ENCODE data around the gene GGA3.
A peak's percentile ranks its signal among the peaks of the same experiment; 100 is the strongest.

The GGA3 gene

DNA sequence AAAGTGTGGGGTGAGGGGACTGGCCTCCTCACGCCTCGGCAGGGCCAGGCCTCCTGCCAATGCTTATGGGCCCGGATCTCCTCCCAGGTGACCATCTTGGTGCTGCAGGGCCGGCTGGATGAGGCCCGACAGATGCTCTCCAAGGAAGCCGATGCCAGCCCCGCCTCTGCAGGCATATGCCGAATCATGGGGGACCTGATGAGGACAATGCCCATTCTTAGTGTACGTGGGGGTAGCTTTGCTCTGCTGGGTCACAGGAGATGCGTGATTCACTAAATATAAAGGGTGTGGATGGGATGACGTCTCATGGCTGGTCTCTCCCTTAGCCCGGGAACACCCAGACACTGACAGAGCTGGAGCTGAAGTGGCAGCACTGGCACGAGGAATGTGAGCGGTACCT lies 36.4 kb downstream of the GGA3 start:
- H3K27ac ChIP-seq = no peak overlapping the region
- TF ChIP-seq ZFX (IDR thresholded peaks at IDR 0.05; ENCODE audit: borderline replicate concordance) = no peak
- TF ChIP-seq, protein P1, sequence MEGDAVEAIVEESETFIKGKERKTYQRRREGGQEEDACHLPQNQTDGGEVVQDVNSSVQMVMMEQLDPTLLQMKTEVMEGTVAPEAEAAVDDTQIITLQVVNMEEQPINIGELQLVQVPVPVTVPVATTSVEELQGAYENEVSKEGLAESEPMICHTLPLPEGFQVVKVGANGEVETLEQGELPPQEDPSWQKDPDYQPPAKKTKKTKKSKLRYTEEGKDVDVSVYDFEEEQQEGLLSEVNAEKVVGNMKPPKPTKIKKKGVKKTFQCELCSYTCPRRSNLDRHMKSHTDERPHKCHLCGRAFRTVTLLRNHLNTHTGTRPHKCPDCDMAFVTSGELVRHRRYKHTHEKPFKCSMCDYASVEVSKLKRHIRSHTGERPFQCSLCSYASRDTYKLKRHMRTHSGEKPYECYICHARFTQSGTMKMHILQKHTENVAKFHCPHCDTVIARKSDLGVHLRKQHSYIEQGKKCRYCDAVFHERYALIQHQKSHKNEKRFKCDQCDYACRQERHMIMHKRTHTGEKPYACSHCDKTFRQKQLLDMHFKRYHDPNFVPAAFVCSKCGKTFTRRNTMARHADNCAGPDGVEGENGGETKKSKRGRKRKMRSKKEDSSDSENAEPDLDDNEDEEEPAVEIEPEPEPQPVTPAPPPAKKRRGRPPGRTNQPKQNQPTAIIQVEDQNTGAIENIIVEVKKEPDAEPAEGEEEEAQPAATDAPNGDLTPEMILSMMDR (IDR thresholded peaks at IDR 0.05) = no peak

DNA sequence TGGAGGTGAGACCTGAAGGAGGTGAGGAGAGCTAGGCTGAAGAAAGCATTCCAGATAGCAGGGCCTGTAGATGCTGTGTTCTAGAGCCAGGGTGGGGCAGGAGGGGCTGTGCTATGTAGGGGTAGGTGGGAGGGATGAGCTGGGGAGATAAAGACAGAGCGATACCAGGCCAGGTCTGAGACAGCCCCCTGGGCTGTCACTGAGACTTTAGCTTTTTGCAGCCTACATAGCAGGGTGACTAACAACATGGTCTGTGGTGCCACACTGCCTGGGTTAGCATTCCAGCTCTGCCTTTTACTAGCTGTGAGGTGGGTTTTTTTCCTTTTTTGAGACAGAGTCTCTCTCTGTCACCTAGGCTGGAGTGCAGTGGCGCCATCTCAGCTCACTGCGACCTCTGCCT lies 41.6 kb downstream of the GGA3 start:
- no peak overlapping the region for H3K27ac ChIP-seq
- no peak for TF ChIP-seq ZFX (IDR thresholded peaks at IDR 0.05; ENCODE audit: borderline replicate concordance)
- TF ChIP-seq, protein P1 (IDR thresholded peaks at IDR 0.05) = no peak

DNA sequence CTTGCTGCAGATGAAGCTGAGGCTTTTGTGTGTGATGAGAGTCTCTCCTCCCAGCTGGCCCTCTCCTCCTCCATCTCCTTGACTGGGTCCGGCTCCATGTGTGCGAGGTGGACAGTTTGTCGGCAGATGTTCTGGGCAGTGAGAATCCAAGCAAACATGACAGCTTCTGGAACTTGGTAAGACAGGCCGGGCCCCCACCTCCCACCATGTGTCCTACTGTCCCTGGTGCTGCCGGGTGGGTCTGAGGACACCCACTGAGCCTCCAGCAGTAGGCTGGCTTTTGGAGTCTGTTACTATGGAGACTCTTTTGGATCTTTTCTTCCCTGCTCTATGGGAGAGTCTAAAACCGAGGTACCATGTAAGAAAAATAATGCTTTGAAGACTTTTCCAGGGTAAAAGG lies 43.3 kb downstream of the GGA3 start:
- no peak for TF ChIP-seq ZFX (IDR thresholded peaks at IDR 0.05; ENCODE audit: borderline replicate concordance)
- TF ChIP-seq, protein P1 (IDR thresholded peaks at IDR 0.05) = no peak
- no peak overlapping the region for H3K27ac ChIP-seq

DNA sequence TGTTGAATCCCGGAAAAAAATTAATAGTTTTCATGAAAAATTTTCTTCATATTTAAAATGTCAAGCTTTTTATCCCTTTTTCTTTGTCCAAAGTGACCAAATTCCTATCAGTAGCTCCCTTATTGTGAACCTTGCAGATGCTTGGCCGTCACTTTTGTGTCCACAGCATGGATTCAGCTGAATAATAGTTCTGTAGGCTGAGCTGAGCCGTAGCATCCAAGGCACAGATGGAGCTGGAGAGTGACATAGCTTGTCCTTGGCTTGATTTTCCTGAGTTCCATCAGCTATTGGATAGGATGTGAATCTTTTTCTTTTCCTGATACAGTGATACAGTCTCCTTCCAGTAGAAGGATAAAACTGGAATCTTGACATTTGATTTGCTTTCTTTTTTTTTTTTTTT lies 52.3 kb downstream of the GGA3 start:
- H3K27ac ChIP-seq = no peak overlapping the region
- TF ChIP-seq, protein P1 (IDR thresholded peaks at IDR 0.05) = no peak
- no peak for TF ChIP-seq ZFX (IDR thresholded peaks at IDR 0.05; ENCODE audit: borderline replicate concordance)

DNA sequence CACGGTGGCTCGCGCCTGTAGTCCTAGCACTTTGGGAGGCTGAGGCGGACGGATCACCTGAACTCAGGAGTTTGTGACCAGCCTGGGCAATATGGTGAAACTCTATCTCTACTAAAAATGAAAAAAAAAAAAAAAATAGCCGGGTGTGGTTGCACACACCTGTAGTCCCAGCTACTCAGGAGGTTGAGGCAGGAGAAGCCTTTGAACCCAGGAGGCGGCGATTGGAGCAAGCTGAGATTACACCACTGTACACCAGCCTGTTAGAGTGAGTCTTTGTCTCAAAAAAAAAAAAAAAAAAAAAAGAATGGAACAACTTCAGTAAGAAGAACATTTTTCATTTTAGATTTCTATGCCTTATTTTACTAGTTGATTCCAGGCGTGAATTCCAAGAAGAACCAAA lies 53.2 kb downstream of the GGA3 start:
- no peak for TF ChIP-seq ZFX (IDR thresholded peaks at IDR 0.05; ENCODE audit: borderline replicate concordance)
- TF ChIP-seq, protein P1 (IDR thresholded peaks at IDR 0.05) = no peak
- H3K27ac ChIP-seq = no peak overlapping the region

DNA sequence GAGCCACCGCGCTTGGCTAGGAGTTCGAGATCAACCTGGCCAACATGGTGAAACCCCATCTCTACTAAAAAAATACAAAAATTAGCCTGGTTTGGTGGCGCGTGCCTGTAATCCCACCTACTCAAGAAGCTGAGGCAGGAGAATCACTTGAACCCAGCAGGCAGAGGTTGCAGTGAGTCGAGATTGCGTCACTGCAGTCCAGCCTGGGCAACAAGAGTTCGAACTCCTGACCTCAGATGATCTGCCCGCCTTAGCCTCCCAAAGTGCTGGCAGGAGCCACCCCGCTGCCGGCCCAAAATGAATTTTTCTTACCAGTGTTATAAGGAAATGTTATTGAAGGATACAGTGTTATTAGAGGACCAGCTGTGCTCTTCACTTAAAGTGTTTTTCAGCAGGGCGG lies 53.6 kb downstream of the GGA3 start:
- no peak overlapping the region for H3K27ac ChIP-seq
- TF ChIP-seq, protein P1 (IDR thresholded peaks at IDR 0.05) = no peak
- no peak for TF ChIP-seq ZFX (IDR thresholded peaks at IDR 0.05; ENCODE audit: borderline replicate concordance)

DNA sequence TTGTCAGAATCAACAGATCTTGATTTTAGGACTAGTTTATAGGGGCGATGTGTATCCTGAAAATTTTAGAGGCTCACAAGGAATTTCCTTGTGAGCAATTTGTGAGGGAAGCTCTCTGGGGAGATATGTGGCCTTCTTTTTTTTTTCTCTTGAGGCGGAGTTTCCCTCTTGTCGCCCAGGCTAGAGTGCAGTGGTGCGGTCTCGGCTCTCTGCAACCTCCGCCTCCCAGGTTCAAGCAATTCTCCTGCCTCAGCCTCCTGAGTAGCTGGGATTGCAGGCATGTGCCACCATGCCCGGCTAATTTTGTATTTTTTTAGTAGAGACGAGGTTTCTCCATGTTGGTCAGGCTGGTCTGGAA lies 54.4 kb downstream of the GGA3 start:
- peak overlapping the region; percentile 98; the same call in 1 of the 2 replicates for H3K27ac ChIP-seq

DNA sequence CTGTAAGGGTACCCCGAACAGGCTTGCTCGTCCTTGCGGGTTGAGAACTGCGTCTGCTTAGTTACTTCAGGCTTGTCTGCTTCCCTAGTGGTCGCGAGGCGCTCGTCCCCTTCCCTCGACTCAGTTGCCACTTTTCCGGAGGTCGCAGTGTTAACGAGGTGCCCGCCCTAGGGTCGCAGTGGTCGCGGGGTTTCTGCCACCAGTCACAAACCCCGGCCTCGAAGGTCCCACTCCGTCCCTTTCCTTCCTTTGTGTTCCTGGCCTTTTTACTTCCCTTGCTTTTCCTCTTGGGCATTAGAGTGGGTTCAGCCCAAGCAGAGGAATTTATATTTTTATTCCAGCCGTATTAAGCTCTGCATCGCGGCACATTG lies 55.6 kb downstream of the GGA3 start:
- H3K27ac ChIP-seq = peak overlapping the region; percentile 98
- TF ChIP-seq ZFX (IDR thresholded peaks at IDR 0.05; ENCODE audit: borderline replicate concordance) = no peak
- TF ChIP-seq, protein P1 (IDR thresholded peaks at IDR 0.05) = no peak
